GM21526 (cell line): ENCODE measurements around the gene PTPN4.
"Not testable (repeated sequence)": the region's sequence is repeated elsewhere in the genome, so short reads cannot be mapped to it uniquely, and the experiment has no call there.

Experiments
- ATAC-seq: cut with Tn5 transposase; IDR thresholded peaks from one replicate; pipeline ENCODE4 v1.9.1; 2021; ENCODE audit warnings: moderate library complexity; ENCODE audit not compliant: unreplicated experiment, low FRiP score

PTPN4 gene

GRCh38 chr2:120007851-120008250 lies 248.1 kb downstream of the PTPN4 start:
- no peak for ATAC-seq

- ATAC-seq = no peak
These were observed 252.6 kb downstream of the PTPN4 start for GRCh38 chr2:120012363-120012762.

GRCh38 chr2:120012771-120013596 lies 253.3 kb downstream of the PTPN4 start, which contains the start of gene EPB41L5:
TSS of gene EPB41L5 (plus strand) at chr2:120013077. CDS start at chr2:120019085, 6,008 bp downstream.
- ATAC-seq = peak; percentile 97

- ATAC-seq = no peak
These were observed 254.0 kb downstream of the PTPN4 start for GRCh38 chr2:120013597-120014223.

GRCh38 chr2:120014226-120014980 lies 254.7 kb downstream of the PTPN4 start:
- no peak for ATAC-seq

- ATAC-seq = no peak
These were observed 257.1 kb downstream of the PTPN4 start for GRCh38 chr2:120016800-120017199.

GRCh38 chr2:120017201-120017600 lies 257.5 kb downstream of the PTPN4 start:
- ATAC-seq = no peak

- ATAC-seq = no peak
These were observed 258.8 kb downstream of the PTPN4 start for GRCh38 chr2:120018549-120018948.

- ATAC-seq = no peak
These were observed 260.8 kb downstream of the PTPN4 start for GRCh38 chr2:120020554-120020953.

- not testable (repeated sequence) for ATAC-seq
These were observed 262.8 kb downstream of the PTPN4 start for GRCh38 chr2:120022505-120022904.

GRCh38 chr2:120026890-120027289 lies 267.2 kb downstream of the PTPN4 start:
- ATAC-seq = no peak

GRCh38 chr2:120028795-120029194 lies 269.1 kb downstream of the PTPN4 start:
- ATAC-seq = no peak

- no peak for ATAC-seq
These were observed 270.2 kb downstream of the PTPN4 start for GRCh38 chr2:120029672-120030640.

GRCh38 chr2:120032297-120032696 lies 272.6 kb downstream of the PTPN4 start:
- ATAC-seq = no peak
